Superior temporal gyrus (tissue), 1 donor: Measurements from ENCODE around the gene ZNF362.
A peak's percentile ranks its signal among the peaks of the same experiment; 100 is the strongest.

Source experiments
- DNase-seq: peaks from one replicate; pipeline ENCODE4 v3.0.0-alpha.2; 2016; ENCODE audit errors: extremely low spot score

Gene ZNF362

DNA sequence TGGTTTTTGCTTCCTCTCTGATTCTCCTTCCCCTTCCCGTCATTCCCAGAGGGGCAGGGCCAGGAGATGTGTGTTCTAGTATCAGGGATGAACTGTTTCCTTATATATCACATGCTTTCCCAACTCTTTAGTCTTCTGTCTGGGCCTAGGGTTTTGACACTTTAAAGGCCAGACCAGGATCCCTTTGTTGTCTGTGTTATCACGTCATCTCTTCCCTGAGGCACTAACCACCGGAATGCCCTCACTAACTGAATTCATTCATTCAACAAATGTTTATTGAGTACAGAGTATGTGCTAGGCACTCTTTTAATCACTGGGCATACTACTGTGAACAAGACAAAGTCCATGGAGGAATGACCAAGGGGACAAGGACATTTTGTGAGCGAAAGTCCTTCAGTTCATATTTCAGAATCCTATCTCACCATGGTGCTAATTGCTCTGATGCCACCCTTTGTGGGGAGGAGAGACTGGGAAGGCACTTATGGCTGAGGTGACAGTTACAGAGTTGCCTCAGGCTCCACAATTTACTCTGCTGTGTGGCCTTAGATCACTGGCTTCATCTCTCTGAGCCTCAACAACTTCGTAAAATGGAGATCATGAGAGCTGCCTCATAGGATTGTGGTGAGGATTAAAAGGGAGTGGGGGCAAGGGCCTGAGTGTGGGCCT lies 12.0 kb upstream of the ZNF362 start:
- no peak for DNase-seq

DNA sequence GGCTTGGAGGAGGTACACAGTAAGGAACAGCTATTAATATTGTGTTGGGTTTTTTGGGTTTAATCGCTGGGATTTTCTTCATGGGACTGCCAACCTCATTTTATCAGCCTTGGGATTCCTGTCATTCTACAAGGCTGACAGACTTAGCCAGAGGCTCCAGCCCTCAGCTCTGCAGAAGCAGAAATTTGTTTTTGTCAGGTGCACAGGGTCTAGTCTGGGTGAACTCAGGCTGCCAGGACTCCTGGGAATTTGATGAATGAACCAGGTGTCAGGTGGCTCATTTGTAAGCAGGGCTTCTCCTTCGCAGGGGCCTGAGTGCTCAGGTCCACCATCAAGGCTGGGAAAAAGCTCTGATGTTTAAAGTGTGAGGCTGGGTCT lies 11.5 kb upstream of the ZNF362 start:
- DNase-seq, result no peak

DNA sequence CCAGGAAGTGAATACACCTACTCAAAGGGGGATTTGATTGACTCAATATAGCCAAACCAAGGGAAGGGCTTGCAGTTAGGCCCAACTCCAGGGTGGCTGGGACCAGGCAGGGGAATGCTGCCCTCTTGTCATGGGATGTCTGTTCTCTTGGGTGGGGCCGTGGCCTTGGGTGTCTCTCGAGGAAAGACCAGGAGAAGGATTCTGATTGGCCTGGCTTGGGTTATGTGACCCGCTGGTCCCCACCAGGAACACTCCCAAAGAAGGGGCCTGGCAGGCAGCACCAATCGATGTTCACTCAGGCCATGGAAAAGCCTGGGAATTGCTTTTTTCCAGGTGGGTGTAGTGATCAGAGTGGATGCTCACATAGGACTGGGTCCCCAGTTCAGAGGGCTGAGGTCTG lies 10.1 kb upstream of the ZNF362 start:
- no peak for DNase-seq

DNA sequence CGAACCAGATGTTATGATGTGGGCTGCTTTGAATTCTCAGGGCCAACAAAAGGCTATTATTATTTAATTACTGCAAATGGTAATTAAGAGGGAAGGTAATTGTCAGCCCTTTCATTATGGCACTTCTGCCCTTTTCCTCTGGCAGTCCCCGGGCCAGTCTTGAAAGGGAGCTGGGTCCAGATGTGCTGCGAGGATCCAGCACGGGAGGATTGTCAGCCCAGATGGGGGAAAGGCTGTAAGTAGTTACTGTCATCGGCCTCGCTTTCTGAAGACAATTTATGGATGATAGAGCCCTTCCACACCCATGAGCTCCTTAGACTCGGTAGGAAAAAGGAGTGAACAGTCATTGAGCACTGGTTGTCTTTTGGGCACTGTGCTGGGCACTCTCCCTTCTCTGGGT lies 8.7 kb upstream of the ZNF362 start:
- DNase-seq, result no peak

DNA sequence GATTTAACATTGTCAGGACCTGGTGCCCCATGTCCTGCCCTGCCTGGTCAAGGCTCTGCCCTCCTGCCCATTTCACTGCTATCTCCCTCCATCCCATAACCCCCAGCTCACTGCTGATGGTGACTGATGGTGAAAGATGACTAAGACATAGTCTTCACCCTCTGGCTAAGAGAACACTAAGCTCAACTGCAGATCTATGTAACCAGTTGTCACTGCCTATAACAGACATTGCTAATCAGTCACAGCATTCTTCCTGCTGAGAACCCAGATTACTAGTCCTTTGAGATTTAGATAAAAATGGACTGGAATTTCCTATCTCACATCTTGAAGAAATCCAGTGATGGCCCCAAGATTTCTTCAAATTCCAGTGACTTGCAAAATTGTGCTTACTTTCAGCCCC lies 8.0 kb upstream of the ZNF362 start:
- DNase-seq, result no peak

DNA sequence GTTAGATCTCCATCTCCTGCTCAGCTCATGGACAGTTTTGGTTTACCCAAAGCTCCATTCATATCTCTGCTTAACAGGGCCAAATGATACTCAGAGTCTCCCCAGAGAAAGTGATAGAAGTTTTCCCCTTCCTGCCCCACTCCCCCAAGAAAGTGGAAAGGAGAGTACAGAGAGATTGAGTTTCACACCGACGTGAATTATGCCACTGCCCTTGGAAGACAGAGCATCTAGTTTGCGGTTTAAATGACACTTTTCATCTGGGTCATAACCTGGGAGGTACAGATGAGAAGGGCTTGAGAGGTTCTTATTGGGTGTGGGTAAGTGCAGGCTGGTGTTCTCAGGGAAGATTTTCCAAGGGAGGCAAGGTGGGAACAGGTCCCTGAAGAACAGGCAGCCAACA lies 6.9 kb upstream of the ZNF362 start:
- DNase-seq, result no peak

DNA sequence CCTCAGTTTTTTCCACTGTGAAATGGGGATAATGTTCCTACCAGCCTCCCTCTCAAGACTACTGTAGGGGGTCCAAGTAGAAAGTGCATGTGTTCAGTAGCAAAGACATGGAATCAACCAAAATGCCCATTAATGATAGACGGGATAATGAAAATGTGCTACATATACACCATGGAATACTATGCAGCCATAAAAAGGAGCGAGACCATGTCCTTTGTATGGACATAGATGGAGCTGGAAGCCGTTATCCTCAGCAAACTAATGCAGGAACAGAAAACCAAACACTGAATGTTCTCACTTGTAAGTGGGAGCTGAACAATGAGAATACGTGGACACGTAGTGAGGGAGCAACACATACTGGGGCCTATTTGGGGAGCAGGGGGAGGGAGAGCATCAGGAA lies 6.1 kb upstream of the ZNF362 start:
- no peak for DNase-seq

DNA sequence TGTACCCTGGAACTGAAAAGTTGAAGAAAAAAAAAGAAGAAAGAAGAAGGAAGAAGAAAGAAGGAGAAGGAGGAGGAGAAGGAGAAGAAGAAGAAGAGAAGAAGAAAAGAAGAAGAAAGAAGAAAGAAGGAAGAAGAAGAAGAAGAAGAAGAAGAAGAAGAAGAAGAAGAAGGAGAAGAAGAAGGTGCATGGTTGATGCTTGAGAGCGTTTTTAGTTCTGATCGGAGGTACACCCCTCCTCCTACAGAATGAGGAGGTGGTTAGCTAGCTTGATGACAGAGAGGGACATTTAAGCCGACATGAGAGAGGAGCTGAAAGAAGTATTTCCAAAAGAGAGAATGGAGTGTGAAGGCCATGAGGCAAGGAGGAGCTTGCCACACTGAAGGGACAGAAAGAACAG lies 5.6 kb upstream of the ZNF362 start:
- no peak for DNase-seq

DNA sequence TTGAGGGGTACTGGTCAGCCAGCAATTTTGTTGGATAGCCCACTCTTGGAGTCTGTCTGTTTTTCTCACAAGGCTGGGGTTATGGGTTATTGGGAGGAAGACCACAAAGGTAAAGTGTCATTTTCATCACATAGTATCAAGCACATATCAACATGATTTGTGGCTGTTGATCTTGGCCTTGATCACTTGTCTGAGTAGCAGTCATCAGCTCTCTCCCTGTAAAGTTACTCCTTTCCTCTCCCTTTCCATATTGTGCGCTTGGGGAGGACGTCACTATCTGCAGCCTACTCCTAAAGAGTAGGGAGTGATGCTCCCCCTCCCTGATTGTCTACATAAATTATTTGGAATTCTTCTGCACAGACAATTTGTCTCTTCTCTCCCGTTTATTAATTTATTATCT lies 1.8 kb upstream of the ZNF362 start:
- no peak for DNase-seq

DNA sequence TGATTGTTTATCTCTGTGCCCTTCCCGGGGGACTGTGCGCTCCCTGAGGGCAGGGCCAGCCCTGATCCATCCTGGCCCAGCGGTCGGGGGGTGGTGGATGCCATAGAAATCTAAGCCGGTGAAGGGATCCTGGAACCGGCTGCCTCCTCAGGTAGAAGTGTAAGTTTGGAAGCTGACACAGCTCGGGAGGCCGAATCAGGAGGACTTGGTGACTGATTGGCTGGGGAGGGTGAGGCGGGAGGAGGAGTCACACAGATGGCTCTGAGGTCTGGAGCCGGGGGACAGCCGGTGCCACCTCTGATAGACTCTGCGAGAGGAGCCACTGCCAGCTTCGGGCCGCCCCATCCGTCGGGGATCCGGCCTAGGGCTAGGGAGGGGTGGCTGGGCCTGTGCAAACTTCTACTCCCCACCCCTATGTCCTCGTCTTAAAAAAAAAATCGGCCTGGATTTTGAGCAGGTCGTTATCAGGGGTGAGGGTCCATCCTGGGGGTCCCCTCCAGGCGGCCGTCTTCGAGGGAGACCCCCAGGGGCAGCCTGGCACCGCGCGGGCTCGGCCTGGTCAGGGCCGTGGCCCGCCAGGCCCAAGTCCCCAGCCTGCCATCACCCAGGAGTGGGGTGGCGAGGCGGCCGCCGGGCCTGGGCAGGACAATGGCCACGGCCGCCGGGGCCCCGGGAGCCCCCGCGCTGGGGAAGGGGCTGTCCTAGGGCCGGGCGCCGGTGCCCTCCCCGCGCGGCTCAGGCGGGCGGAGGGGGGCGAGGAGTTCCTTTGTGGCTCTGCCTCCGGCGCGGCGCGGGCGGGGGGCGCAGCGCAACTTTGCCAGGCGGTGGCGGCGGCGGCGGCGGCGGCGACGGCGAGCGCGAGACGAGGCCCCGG lies 708 bp upstream of the ZNF362 start:
- DNase-seq, result peak; percentile 29

DNA sequence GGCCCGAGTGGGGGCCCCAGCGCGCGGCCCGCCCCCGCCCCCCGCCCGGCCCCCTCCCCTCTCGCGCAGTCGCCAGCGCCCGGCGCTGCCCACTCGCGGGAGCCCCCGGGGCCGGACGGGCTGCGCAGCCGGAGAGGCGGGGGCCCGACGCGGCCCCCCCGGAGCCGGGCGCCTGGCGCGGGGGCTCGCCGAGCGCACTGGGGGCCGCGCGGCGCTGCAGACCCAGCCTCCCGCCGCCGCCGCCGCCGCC lies 146 bp upstream of the ZNF362 start:
- no peak for DNase-seq

DNA sequence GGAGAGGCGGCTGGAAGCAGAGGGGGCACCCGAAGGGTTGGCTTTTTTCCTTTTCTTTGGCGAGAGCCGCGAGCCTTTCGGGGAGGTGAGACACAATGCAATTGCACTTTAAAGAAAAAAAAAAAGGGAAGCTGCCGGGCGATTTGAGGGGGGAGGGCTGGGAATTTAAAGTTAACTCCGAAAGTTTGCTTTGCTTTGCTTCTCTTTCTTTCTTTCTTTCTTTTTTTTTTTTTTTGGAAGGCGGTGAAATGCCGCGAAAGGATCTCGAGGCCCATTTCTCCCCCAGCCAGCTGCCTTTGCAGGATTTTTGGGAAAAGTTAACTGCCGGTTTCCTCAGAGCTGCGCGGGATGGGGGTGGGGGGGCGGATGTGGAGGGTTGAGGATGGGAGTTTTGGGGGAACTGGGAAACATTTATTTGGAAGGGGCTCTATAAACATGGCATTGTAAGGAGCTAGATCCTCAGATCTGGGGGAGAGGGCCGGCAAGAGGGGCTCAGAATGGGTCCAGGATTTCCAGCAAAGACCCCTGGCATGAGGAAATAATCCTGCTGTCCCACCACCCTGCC lies 997 bp downstream of the ZNF362 start:
- no peak for DNase-seq

DNA sequence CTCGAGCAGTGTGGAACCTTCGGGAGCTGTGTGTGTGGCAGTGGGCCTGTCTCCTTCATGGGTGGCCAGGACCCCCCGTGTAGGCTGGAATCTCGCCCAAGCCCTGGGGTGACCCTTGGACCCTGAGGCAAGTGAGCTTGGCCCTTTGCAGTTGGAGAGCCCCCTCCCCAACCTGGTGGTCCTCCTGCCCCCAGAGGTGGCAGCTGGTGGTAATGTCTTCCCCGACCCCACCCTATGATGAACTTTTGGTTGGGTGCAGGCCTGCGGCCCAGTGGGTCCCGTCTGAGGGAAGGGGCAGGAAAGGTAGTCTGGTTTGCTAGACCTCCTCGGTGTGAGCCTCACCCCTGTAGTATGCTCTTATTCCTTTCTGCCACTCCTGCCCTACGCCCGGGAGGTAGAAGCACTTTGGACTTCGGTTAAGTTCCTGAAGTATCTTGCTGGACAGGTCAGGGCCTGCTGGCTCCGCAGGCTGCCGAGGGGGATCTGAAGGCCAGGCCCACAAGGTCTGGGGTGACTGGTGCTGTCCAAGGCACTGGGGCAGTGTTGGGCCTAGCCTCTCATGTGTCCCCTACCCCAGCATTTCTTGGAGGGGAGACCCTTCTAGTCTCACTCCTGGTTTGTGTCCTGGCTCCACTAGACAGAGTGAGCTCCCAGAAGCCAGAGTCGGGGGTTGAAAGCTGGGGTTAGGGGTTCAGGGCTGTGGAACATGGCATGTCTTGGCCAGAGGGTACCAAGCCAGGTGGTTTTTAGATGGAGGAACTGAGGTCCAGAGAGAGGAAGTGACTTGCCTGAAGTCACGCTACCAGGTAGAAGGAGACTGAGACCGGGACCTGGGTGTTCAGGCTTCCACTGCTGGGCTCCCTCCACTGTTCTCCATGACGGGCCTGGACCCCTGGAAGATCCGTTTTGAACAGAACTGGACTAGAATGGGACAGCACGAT lies 1.8 kb downstream of the ZNF362 start:
- no peak for DNase-seq

DNA sequence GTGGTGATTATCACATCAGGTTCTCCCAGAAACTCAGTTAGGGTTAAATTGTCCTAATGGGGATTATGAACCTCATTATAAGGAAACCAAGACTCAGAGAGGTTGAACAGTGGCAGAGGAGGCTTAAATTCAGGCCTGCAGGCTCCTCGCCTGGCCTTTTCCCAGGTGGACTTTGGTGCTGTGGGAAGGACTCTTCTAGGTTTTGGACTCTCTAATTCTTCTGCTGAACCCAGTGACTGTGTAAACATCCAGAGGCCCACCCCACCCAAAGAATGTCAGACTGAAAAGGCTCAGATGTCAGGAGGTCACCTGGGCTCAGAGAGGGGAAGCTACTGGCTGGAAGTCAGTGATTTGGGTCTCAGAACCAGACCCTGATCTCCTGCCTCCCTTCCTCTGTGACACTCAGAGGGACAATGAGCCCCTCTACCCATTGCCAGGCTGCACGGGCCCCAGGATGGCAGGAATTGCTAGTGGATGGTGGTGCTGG lies 2.5 kb downstream of the ZNF362 start:
- no peak for DNase-seq

DNA sequence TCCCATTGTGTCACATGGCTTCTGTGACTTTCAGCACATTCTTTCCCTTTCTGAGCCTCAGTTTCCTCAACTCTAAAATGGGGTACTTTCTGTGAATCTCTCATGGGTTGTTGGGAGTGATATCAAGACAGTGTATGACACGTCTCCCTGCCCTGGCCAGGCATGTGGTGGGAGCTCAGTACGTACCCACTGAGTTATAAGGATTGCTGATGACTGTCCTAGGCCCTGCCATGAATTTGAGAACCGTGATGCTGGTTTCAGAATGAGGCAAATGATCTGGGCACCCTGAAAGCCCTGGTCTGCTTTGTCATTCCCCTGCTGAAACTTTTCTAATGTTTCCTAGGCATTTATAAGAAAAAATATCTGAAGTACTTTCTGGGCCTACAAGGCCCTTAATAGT lies 3.6 kb downstream of the ZNF362 start:
- DNase-seq, result no peak

DNA sequence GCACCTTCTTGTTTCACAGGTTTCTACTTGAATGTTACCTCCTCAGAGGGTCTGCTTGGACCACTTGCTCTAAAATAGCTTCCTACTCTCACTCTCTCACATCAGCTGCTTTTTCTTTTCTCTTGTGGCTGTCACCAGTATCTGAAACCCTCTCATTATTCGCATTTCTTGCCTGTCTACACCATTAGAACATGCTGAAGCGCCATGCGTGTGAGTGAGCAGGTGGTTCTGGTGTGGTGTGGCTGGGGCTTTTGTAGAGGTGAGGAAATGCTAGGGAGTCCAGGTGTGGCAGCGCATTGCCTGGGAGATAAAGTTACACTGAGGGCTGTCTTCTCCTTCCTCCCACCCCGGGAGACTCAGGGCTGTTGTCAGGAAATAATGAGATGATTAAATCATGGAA lies 4.1 kb downstream of the ZNF362 start:
- DNase-seq, result no peak

DNA sequence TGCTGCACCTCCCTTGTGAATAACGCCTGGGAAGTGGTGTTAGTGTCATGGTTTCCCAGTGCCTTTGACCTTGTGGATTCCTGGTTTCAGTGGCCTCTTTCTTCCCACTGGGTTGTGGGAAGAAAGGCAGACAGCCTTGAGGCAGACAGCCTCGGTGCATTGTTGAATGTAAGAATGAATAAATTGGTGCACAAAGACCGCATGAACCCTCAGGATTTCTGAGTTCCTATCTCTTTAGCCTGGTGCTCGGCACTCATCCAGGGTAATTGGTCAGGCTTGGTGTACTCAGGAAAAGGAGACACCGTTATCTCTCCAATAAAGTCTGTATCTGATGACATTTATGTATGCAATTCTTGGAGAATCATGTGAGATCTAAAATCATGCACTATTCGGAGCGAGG lies 5.1 kb downstream of the ZNF362 start:
- no peak for DNase-seq

DNA sequence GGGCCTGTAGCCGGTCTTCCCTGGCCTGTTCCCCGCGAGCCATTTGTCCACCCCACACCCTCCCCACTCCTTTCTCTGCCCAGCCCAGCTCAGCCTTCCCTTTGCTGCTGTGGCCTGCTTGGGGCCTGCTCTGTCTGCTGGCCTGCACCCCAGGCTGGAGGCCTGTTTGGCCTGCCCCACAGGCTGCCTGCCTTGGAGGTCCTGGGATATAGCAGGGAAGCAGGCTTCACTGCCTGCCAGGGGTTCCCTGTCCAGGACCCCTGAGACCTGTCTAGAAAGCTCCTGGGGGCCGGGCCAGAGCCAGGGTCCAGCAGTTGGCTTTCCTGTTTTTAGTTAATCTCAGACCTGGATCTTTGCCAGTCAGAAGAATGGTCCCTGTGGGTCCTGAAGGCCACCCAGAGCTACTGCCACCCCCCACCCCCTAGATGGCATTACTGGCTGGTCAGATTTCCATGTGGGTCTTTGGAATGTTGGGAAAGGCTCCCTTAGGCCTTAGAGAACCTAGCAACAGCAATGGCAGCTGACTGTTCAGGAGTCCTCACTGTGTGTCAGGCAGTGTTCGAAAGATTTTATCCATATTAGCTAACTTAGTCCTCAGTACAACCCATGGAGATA lies 7.7 kb downstream of the ZNF362 start:
- DNase-seq, result no peak

DNA sequence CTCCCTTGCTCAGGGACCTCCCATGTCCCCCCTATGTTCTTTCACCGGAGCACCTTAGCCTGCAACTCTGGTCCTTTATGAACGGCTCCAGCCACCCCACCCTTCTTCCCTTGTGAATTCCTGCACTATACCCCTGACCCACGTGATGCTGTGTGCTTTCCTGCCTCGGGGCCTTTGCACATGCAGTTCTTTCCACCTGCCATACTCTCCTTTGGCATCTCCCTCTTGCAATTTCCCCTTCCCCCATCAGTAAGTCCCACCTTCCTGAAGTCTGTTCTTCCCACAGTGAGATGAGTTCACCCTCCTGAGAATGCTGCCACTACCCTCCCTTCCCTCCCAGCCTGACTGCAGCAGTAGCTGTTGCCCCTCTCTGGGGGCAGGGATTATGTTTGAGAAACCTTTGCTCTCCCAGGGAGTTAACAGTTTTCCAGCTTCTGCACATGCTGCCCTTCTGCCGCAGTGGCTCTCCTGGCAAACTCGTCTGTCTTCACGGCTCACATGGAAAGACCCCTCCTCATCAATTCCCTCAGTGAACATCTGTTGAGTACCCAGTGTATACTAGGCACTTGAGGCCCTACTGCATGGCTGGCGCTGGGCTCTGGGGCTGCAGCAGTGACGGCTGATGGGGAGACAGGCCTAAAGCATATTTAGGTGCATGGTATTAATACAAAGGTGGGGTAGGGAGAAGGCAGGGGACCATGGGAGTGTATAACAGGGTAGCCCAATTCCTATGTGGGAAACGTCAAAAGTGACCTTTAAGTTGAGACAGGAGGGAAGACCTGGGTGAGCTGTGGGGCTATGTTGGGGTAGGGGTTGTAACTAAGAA lies 9.7 kb downstream of the ZNF362 start:
- no peak for DNase-seq

DNA sequence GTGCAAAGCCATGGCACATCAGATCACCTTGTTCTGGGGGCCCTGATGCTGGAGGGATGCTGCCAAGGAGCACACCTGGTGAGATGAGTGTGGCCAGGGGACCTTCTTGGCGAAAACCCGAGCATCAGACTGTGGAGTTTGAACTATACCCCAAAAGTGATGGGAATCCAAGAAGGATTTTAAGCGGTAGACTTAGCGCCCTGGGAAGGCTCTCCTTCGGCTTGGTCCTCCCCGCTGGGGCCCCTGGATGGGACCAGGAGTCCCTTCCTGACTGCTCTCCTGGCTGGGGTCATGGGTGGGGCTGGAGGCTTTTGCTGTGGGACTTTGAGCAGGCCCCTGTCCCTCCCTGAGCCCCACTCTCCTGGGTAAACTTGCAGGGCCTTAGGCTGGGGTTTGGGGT lies 10.5 kb downstream of the ZNF362 start:
- DNase-seq, result no peak
